Type B pancreatic cell (in vitro differentiated cells): Measurements from ENCODE around the gene UNC13B. TPM values are rescaled to one million over a fixed set of nuclear protein-coding genes. Genes with fewer than 3 reads are reported as not detected.

ENCODE experiments used
- DNase-seq: peaks from one replicate; pipeline ENCODE4 v3.0.0; 2021; ENCODE audit warnings: mixed read lengths; ENCODE audit not compliant: unreplicated experiment; ENCODE audit errors: extremely low spot score
- H3K27ac Mint-ChIP-seq: 2 replicates; pipeline ENCODE4 v1.8.0; 2021; ENCODE audit warnings: mild to moderate bottlenecking, mixed read lengths
- H3K27me3 Mint-ChIP-seq: 2 replicates; pipeline ENCODE4 v1.8.0; 2021; ENCODE audit warnings: mixed read lengths
- H3K36me3 Mint-ChIP-seq: 2 replicates; pipeline ENCODE4 v1.8.0; 2021; ENCODE audit warnings: mixed read lengths
- H3K4me1 Mint-ChIP-seq: one replicate; pipeline ENCODE4 v1.8.0; 2021; ENCODE audit warnings: mixed read lengths; ENCODE audit not compliant: unreplicated experiment
- H3K4me3 Mint-ChIP-seq: 2 replicates; pipeline ENCODE4 v1.8.0; 2021; ENCODE audit warnings: mild to moderate bottlenecking, mixed read lengths
- H3K9me3 Mint-ChIP-seq: 2 replicates; pipeline ENCODE4 v1.8.0; 2021; ENCODE audit warnings: mixed read lengths
- CTCF ChIP-seq: fragments of 200-600 bp; sonication (generic); conservative IDR thresholded peaks from 2 replicates; pipeline ENCODE4 v1.5.0; 2021; ENCODE audit warnings: antibody characterized with exemption, mild to moderate bottlenecking
- total RNA-seq: library from RNA; stranded (reverse); gene quantifications from 2 replicates; pipeline ENCODE4 v1.2.1, GENCODE V29; 2021; ENCODE audit warnings: low replicate concordance

Gene UNC13B
- total RNA-seq, 1 donor from 2014 or later = 48.9 TPM

- Mint-ChIP-seq H3K36me3 (no peaks in the 10 kb centered on the region), H3K9me3 (no peaks in the 10 kb centered on the region), H3K27ac (no peak overlapping the region), H3K27me3 (peaks cover 3% of the 10 kb centered on the region), H3K4me1 (no peaks in the 10 kb centered on the region), H3K4me3 (no peak overlapping the region)
- no peak for TF ChIP-seq CTCF
- DNase-seq = no peak
Observed at GRCh38 chr9:35426627-35427026, 264.8 kb downstream of the UNC13B start.

- Mint-ChIP-seq H3K27me3 (peaks cover 5% of the 10 kb centered on the region), H3K4me3 (no peak overlapping the region), H3K4me1 (no peaks in the 10 kb centered on the region), H3K27ac (no peak overlapping the region), H3K9me3 (no peaks in the 10 kb centered on the region), H3K36me3 (no peaks in the 10 kb centered on the region)
- TF ChIP-seq CTCF = no peak
- DNase-seq = no peak
Observed at GRCh38 chr9:35431467-35431866, 269.7 kb downstream of the UNC13B start.

GRCh38 chr9:35432076-35432475 is 270.3 kb downstream of the UNC13B start:
- Mint-ChIP-seq H3K9me3 (no peaks in the 10 kb centered on the region), H3K27me3 (peaks cover 3% of the 10 kb centered on the region), H3K4me1 (no peaks in the 10 kb centered on the region), H3K4me3 (no peak overlapping the region), H3K27ac (no peak overlapping the region), H3K36me3 (no peaks in the 10 kb centered on the region)
- no peak for TF ChIP-seq CTCF
- no peak for DNase-seq

GRCh38 chr9:35436933-35437332 is 275.1 kb downstream of the UNC13B start:
- no peak for DNase-seq
- H3K36me3 Mint-ChIP-seq = no peaks in the 10 kb centered on the region
- no peak overlapping the region for H3K4me3 Mint-ChIP-seq
- H3K27me3 Mint-ChIP-seq = peaks cover under 1% of the 10 kb centered on the region
- H3K9me3 Mint-ChIP-seq = no peaks in the 10 kb centered on the region
- H3K4me1 Mint-ChIP-seq = no peaks in the 10 kb centered on the region
- H3K27ac Mint-ChIP-seq = no peak overlapping the region
- no peak for TF ChIP-seq CTCF

GRCh38 chr9:35446012-35446411 is 284.2 kb downstream of the UNC13B start:
- no peaks in the 10 kb centered on the region for H3K36me3 Mint-ChIP-seq
- TF ChIP-seq CTCF = no peak
- H3K27ac Mint-ChIP-seq = no peak overlapping the region
- peaks cover 21% of the 10 kb centered on the region for H3K27me3 Mint-ChIP-seq
- DNase-seq = no peak
- H3K4me1 Mint-ChIP-seq = no peaks in the 10 kb centered on the region
- no peaks in the 10 kb centered on the region for H3K9me3 Mint-ChIP-seq
- no peak overlapping the region for H3K4me3 Mint-ChIP-seq

GRCh38 chr9:35448496-35448895 is 286.7 kb downstream of the UNC13B start:
- TF ChIP-seq CTCF = no peak
- H3K9me3 Mint-ChIP-seq = no peaks in the 10 kb centered on the region
- no peak for DNase-seq
- peaks cover 34% of the 10 kb centered on the region for H3K27me3 Mint-ChIP-seq
- H3K27ac Mint-ChIP-seq = no peak overlapping the region
- no peak overlapping the region for H3K4me3 Mint-ChIP-seq
- H3K36me3 Mint-ChIP-seq = no peaks in the 10 kb centered on the region
- no peaks in the 10 kb centered on the region for H3K4me1 Mint-ChIP-seq
